Right lobe of liver (tissue), 6 donors: ENCODE data around the gene RIPK1. TPM values are rescaled to one million over a fixed set of nuclear protein-coding genes. Genes with fewer than 3 reads are reported as not detected.
A peak's percentile ranks its signal among the peaks of the same experiment; 100 is the strongest.
"Not testable (repeated sequence)": the region's sequence is repeated elsewhere in the genome, so short reads cannot be mapped to it uniquely, and the experiment has no call there.

Experiments used
- ATAC-seq, 4 donors: fragments of 200-7000 bp; cut with Tn5 transposase; one replicate each; pipeline ENCODE4 v1.9.1; 2020; ENCODE audit warnings: mild to moderate bottlenecking in 4 of 4, moderate library complexity in 4 of 4
- DNase-seq, 3 donors: peaks; one replicate each; pipeline ENCODE4 v3.0.0-alpha.2; 2020
- H3K27ac ChIP-seq, 3 donors: fragments of 200-600 bp; one replicate each; pipeline ENCODE4 v1.8.0; 2022
- H3K27me3 ChIP-seq, 2 donors: fragments of 200-600 bp; one replicate each; pipeline ENCODE4 v1.8.0; 2022
- H3K36me3 ChIP-seq, 4 donors: fragments of 200-600 bp; sonication (generic) in 1 of 4; one replicate each; pipeline versions ENCODE4 v1.5.1 to v1.8.0; 2017 to 2022; ENCODE audit warnings: control low read depth in 1 of 4
- H3K4me1 ChIP-seq, 4 donors: fragments of 200-600 bp; sonication (generic) in 1 of 4; one replicate each; pipeline versions ENCODE4 v1.5.1 to v1.8.0; 2017 to 2022; ENCODE audit warnings: control low read depth in 1 of 4
- H3K4me3 ChIP-seq, 3 donors: fragments of 200-600 bp; one replicate each; pipeline ENCODE4 v1.8.0; 2022
- H3K9me3 ChIP-seq, 4 donors: fragments of 200-600 bp; sonication (generic) in 1 of 4; one replicate each; pipeline versions ENCODE4 v1.5.1 to v1.8.0; 2017 to 2022; ENCODE audit warnings: control low read depth in 1 of 4
- POLR2A ChIP-seq: fragments of 450-650 bp; IDR thresholded peaks from one replicate; pipeline ENCODE4 v1.6.1; 2017; ENCODE audit warnings: antibody characterized with exemption, mild to moderate bottlenecking
- WGBS: methylation state at CpG from one replicate; pipeline ENCODE4 v1.1.6; 2018; ENCODE audit warnings: low coverage, low lambda C conversion rate; ENCODE audit not compliant: insufficient coverage; ENCODE audit errors: missing lambda C conversion rate; 5-methylcytosine and 5-hydroxymethylcytosine counted together
- intact Hi-C, 2 donors: fragments of 100-400 bp; cut with DNase I; formaldehyde crosslinking; loops; one replicate each; pipeline versions ENCODE4 v1.11.2 to v1.14.1; 2022
- total RNA-seq, 6 experiments: library from RNA; depleted of rRNA in 2 of 6; stranded (reverse); fragments of >200 nt in 2 of 6; fragmentation: NEBNext Ultra II Directional in 3 of 6; extraction: Animal tissue kit (Norgen Biotek cat#: 25700) in 3 of 6; gene quantifications; one replicate each; pipeline versions ENCODE4 v1.1.0 to v1.2.4, GENCODE V29; 2016 to 2023
- TF ChIP-seq, protein P1 (sequence below), 4 donors: fragments of 200-600 bp in 3 of 4; fragments of 450-650 bp in 1 of 4; IDR thresholded peaks; one replicate each; pipeline versions ENCODE4 v1.5.1 to v1.8.0; 2016 to 2022; ENCODE audit warnings: antibody characterized with exemption in 4 of 4, mild to moderate bottlenecking in 2 of 4
- donor health status: DM: no; HTN: yes; CAD: no.
- donor health status: DM: no; HTN: no; CAD: no.
- donor health status: DM: no; HTN: no; CAD: no.
- donor health status: DM: no; HTN: yes; CAD: no.
- donor health status: DM: no; HTN: yes; CAD: no.

The RIPK1 gene
- total RNA-seq, 6 experiments from 2014 or later, result 13.9 to 17.6 (median 16.6) TPM

DNA sequence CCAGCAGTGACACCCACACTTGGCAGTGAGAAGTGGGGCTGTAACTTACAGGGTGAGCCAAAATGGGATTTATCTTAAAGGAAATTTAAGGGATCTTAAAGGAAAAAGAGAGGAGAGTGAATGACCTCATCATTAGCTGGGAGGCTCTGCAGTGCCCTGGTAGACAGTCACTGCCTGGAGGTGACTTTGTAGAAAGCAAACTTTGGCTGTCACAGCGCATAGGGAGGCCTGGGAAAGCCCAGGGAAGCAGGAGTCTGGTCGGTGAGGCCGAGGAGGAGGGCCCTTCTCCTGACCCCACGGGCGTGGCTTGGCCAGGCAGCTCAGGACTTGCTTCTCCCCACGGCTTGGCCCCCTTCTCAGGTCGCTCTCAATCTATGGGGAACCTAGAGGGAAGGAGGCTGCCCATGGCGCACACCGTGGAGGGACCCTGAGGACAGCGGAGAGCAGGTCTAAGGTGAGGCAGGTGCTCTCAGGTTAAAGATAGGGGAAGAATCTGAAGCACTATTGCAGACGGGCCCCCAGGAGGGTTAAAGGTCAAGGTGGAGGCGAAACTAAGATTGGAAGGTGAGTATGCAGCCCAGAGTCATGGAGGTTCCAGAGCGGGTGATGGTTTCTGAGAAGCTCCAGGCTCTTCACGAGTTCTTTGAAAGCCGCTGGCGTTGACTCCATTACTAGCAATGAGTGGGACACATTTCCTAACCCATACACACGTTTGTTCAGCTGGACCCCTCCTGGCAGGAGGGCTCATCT lies 15.6 kb upstream of the RIPK1 start:
- no peak for DNase-seq
- ATAC-seq, result no peak
- H3K4me3 ChIP-seq, result no peak overlapping the region

DNA sequence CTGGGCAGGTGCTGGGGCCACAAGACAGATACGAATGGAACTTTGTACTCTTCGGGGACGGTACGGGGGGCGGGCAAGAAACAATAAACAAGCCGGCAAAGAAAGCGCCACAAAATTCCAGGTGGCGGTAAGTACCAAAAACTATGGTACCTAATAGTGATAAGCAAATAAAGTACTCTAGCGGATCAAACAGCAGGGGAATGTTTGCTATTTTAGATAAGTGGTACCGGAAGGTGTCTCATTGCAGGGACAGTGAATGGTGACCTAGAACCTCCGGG lies 15.1 kb upstream of the RIPK1 start:
- TF ChIP-seq, protein P1, sequence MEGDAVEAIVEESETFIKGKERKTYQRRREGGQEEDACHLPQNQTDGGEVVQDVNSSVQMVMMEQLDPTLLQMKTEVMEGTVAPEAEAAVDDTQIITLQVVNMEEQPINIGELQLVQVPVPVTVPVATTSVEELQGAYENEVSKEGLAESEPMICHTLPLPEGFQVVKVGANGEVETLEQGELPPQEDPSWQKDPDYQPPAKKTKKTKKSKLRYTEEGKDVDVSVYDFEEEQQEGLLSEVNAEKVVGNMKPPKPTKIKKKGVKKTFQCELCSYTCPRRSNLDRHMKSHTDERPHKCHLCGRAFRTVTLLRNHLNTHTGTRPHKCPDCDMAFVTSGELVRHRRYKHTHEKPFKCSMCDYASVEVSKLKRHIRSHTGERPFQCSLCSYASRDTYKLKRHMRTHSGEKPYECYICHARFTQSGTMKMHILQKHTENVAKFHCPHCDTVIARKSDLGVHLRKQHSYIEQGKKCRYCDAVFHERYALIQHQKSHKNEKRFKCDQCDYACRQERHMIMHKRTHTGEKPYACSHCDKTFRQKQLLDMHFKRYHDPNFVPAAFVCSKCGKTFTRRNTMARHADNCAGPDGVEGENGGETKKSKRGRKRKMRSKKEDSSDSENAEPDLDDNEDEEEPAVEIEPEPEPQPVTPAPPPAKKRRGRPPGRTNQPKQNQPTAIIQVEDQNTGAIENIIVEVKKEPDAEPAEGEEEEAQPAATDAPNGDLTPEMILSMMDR (IDR thresholded peaks at IDR 0.05), result no peak
- TF ChIP-seq POLR2A, result no peak
- no peaks in the 10 kb centered on the region for H3K9me3 ChIP-seq
- DNase-seq (no peak), ATAC-seq (no peak)
- peak overlapping the region; percentile 38 to 63 (median 51) for H3K4me3 ChIP-seq
- H3K4me1 ChIP-seq, result peaks cover 0 to 3% (median 0%) of the 10 kb centered on the region in 4 donors
- intact Hi-C loops, result no loop called here
- WGBS, result 22% methylated on average over 11 of the region's 11 CpGs
- no peaks in the 10 kb centered on the region for H3K36me3 ChIP-seq
- H3K27me3 ChIP-seq, result no peaks in the 10 kb centered on the region
- no peak overlapping the region for H3K27ac ChIP-seq

More for the DNA sequence above, 15.6 kb upstream of the RIPK1 start:
- no peaks in the 10 kb centered on the region for H3K27me3 ChIP-seq
- no peaks in the 10 kb centered on the region for H3K9me3 ChIP-seq
- no peak overlapping the region for H3K27ac ChIP-seq
- intact Hi-C loops, result no loop called here
- TF ChIP-seq, protein P1 (IDR thresholded peaks at IDR 0.05), result no peak
- TF ChIP-seq POLR2A, result no peak
- 68% methylated on average over 7 of the region's 17 CpGs for WGBS
- H3K4me1 ChIP-seq, result peaks cover 0 to 3% (median 0%) of the 10 kb centered on the region in 4 donors
- no peaks in the 10 kb centered on the region for H3K36me3 ChIP-seq

DNA sequence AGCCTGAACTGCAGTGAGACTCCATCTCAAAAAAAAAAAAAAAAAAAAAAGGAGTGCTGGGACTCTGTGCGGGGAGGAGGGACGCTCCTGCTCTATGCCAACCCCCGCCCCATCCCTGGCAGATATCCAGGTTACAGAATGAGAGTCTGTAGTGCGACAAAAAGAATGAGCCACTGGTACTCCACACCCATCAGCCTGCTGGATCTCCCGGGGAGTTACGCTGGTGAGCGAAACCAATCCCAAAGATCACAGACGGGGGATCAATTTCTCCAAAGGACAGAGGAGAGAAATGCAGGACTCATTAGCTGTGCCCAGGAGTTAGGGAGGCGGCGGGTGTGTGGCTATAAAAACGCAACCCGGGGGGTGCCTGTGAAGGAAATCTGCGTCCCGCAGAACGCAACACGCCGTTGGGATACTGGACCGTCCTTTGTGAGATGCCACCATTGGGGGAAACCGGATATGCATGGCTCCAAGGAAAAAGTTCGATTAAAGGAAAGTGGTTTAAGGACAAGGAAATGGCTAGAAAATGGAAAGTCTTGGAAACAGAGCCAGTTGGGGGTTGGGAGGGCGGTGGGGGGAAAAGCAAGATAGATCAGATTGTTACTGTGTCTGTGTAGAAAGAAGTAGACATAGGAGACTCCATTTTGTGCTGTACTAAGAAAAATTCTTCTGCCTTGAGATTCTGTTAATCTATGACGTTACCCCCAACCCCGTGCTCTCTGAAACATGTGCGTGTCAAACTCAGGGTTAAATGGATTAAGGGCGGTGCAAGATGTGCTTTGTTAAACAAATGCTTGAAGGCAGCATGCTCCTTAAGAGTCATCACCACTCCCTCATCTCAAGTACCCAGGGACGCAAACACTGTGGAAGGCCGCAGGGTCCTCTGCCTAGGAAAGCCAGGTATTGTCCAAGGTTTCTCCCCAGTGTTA lies 13.8 kb upstream of the RIPK1 start:
- H3K4me3 ChIP-seq, result peak overlapping the region; percentile 34 to 63 (median 51)
- H3K9me3 ChIP-seq, H3K27me3 ChIP-seq, H3K27ac ChIP-seq, H3K36me3 ChIP-seq, H3K4me1 ChIP-seq: not testable (repeated sequence)
- 63% methylated on average over 26 of the region's 27 CpGs for WGBS
- peak in 1 of 3 donors; percentile 73 for DNase-seq
- intact Hi-C loops, result loop anchor here in 1 of 2 donors (5.0 kb wide), 1 partner anchor 57 kb away; the partner anchor contains the start of gene NQO2
- ATAC-seq, result peak in 1 of 4 donors; percentile 14

DNA sequence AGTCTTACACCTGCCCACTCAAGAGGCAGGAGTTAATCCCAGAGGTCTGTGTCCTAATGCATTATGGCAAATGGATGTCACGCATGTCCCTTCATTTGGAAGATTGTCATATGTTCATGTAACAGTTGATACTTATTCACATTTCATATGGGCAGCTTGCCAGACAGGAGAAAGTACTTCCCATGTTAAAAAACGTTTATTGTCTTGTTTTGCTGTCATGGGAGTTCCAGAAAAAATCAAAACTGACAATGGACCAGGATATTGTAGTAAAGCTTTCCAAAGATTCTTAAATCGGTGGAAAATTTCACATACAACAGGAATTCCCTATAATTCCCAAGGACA lies 13.2 kb upstream of the RIPK1 start:
- H3K4me1 ChIP-seq, H3K9me3 ChIP-seq, H3K27me3 ChIP-seq, ATAC-seq, H3K27ac ChIP-seq, H3K36me3 ChIP-seq, DNase-seq, H3K4me3 ChIP-seq: not testable (repeated sequence)
- 59% methylated on average over 3 of the region's 3 CpGs for WGBS
- intact Hi-C loops, result loop anchor here in 1 of 2 donors (5.0 kb wide), 1 partner anchor 58 kb away; the partner anchor contains the start of gene NQO2

DNA sequence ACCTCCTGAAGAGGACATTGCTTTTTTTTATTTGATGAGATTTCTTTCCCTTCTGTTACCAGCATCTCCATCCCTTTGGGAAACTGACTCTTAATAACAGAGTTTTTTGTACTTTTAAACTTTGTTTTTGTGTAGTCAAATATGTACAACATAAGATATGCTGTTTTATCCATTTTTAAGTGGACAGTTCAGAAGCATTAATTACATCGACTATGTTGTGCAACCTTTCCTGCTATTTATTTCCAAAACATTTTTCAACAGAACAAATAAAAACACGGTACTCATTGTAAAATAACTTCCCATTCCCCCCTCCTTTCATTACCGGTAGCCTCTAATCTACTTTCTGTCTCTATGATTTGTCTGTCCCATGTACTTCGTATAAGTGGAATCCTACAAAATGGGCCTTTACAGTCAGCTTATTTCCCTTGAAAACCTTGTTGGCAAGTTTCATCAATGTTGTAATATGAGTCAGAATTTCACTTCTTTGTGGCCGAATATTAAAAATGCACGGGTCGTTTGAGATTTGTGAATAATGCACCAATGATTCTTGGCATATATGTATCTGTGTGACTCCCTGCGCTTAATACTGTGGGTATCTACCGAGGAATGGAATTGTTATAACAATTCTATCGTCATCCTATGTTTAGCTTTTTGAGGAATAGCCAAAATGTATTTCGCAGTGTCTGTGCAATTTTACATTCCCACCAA lies 11.1 kb upstream of the RIPK1 start:
- no peak overlapping the region for H3K4me3 ChIP-seq
- 64% methylated on average over 11 of the region's 11 CpGs for WGBS
- TF ChIP-seq POLR2A, result no peak
- TF ChIP-seq, protein P1 (IDR thresholded peaks at IDR 0.05), result no peak
- no peak overlapping the region for H3K27ac ChIP-seq
- intact Hi-C loops, result loop anchor here in 1 of 2 donors (5.0 kb wide), 1 partner anchor 60 kb away; the partner anchor contains the start of gene NQO2
- no peak for DNase-seq
- H3K36me3 ChIP-seq, result no peaks in the 10 kb centered on the region
- ATAC-seq, result no peak
- H3K4me1 ChIP-seq, result peaks cover 0 to 3% (median 0%) of the 10 kb centered on the region in 4 donors
- no peaks in the 10 kb centered on the region for H3K27me3 ChIP-seq
- H3K9me3 ChIP-seq, result no peaks in the 10 kb centered on the region
